GM19043 (cell line): ENCODE results near the gene TRIM52.
"Not testable (repeated sequence)": the region's sequence is repeated elsewhere in the genome, so short reads cannot be mapped to it uniquely, and the experiment has no call there.

Experiments used
- ATAC-seq: cut with Tn5 transposase; IDR thresholded peaks from one replicate; pipeline ENCODE4 v1.9.1; 2021; ENCODE audit warnings: low read depth; ENCODE audit not compliant: unreplicated experiment

TRIM52 gene

GRCh38 chr5:181260720-181261319 is at the start of gene TRIM52:
TRIM52 (minus strand) TSS chr5:181261143; CDS start chr5:181260813, 330 bp downstream.
- ATAC-seq, result peak; percentile 73

GRCh38 chr5:181287331-181287730 is 26.4 kb upstream of the TRIM52 start:
- ATAC-seq, result peak; percentile 98

GRCh38 chr5:181285962-181286705 is 25.2 kb upstream of the TRIM52 start:
- not testable (repeated sequence) for ATAC-seq

- ATAC-seq, result not testable (repeated sequence)
Observed at GRCh38 chr5:181283841-181284755, 23.2 kb upstream of the TRIM52 start.

- no peak for ATAC-seq
Observed at GRCh38 chr5:181283347-181283746, 22.4 kb upstream of the TRIM52 start.

GRCh38 chr5:181282874-181283273 is 21.9 kb upstream of the TRIM52 start:
- ATAC-seq, result no peak

- not testable (repeated sequence) for ATAC-seq
Observed at GRCh38 chr5:181282415-181282814, 21.5 kb upstream of the TRIM52 start.

GRCh38 chr5:181281984-181282316 is 21.0 kb upstream of the TRIM52 start:
- no peak for ATAC-seq

- ATAC-seq, result no peak
Observed at GRCh38 chr5:181281077-181281983, 20.4 kb upstream of the TRIM52 start.

- no peak for ATAC-seq
Observed at GRCh38 chr5:181280251-181280762, 19.4 kb upstream of the TRIM52 start.

- ATAC-seq, result not testable (repeated sequence)
Observed at GRCh38 chr5:181273433-181273744, 12.4 kb upstream of the TRIM52 start.

- no peak for ATAC-seq
Observed at GRCh38 chr5:181271081-181271480, 10.1 kb upstream of the TRIM52 start.

GRCh38 chr5:181267907-181268306 is 7.0 kb upstream of the TRIM52 start:
- not testable (repeated sequence) for ATAC-seq

GRCh38 chr5:181267291-181267904 is 6.5 kb upstream of the TRIM52 start:
- ATAC-seq, result not testable (repeated sequence)

GRCh38 chr5:181265092-181265671 is 4.2 kb upstream of the TRIM52 start:
- ATAC-seq, result no peak

GRCh38 chr5:181263633-181264032 is 2.7 kb upstream of the TRIM52 start:
- no peak for ATAC-seq

GRCh38 chr5:181261320-181262049 is 542 bp upstream of the TRIM52 start:
- ATAC-seq, result peak; percentile 52

GRCh38 chr5:181259974-181260719 is 796 bp downstream of the TRIM52 start:
- ATAC-seq, result no peak
